BLaER1 treated with 17β-estradiol and CSF1 and Interleukin-3, amounts not matched to agents 10 nM and 100 nM (cell line): ENCODE results near the gene MMRN2.
"Not testable (repeated sequence)": the region's sequence is repeated elsewhere in the genome, so short reads cannot be mapped to it uniquely, and the experiment has no call there.

Source experiments
- H3K27ac ChIP-seq, 11 experiments: shearing (Covaris generic); formaldehyde crosslinking; 2 replicates each; pipeline ENCODE4 v1.8.1; 2022
- H3K27me3 ChIP-seq, 11 experiments: shearing (Covaris generic); formaldehyde crosslinking; 2 replicates each; pipeline ENCODE4 v1.8.1; 2022
- H3K36me3 ChIP-seq, 11 experiments: shearing (Covaris generic); formaldehyde crosslinking; 2 replicates each; pipeline ENCODE4 v1.8.1; 2022
- H3K4me1 ChIP-seq, 10 experiments: shearing (Covaris generic); formaldehyde crosslinking; 2 replicates each; pipeline ENCODE4 v1.8.1; 2022
- H3K4me2 ChIP-seq, 11 experiments: shearing (Covaris generic); formaldehyde crosslinking; 2 replicates each; pipeline ENCODE4 v1.8.1; 2022
- H3K4me3 ChIP-seq, 10 experiments: shearing (Covaris generic); formaldehyde crosslinking; 2 replicates each; pipeline ENCODE4 v1.8.1; 2022
- H3K9ac ChIP-seq, 11 experiments: shearing (Covaris generic); formaldehyde crosslinking; 2 replicates each; pipeline ENCODE4 v1.8.1; 2022
- H3K9me3 ChIP-seq, 11 experiments: shearing (Covaris generic); formaldehyde crosslinking; replicated peaks in 1 of 11; 2 replicates each; pipeline ENCODE4 v1.8.1; 2022
- H4K20me1 ChIP-seq, 11 experiments: shearing (Covaris generic); formaldehyde crosslinking; 2 replicates each; pipeline ENCODE4 v1.8.1; 2022
- Cebpa-rat ChIP-seq, 11 experiments: shearing (Covaris generic); IDR thresholded peaks; 2 replicates each; pipeline ENCODE4 v1.8.1; 2022

MMRN2 gene

DNA sequence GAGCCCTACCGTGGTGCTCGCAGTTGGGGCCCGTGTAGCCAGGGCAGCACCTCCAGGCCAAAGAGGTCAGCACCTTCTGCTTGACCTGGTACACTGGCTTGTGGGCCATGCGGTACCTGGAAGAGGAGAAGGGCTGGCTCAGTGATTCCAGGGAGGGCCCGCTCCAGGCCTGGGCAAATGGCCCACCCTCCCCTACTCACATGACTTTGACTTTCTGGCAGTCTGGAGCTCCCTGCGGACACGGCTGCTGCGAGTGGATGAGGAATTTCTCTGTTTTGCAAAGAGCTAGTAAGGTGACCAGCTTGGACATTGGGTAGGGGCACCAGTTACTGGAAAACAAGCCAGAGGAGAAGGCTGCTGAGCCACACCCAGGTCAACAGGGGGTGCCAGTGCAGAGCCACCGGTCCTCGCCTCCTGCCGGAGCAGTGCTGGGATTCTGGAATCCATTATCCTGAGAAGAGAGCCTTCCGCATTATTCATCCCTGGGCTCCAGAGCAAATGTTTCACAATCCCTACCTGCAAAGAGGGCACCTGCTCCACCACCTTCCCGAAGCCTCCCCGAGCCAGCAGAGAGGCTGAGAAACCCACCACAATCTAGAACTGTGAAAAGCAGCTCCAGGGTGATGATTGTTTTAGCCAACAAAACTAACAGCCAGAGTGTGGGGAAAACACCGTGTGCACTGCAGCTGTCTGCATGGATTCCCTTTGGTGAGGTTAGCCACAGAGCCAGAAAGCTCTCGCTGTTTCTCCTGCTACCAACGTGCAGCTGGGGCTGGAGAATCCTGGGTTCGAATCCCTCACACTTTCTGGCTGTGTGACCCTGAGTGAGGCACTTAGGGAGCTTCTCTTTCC is 11.8 kb downstream of the MMRN2 start:
- Histone ChIP-seq H3K9ac (no peak overlapping the region), H4K20me1 (no peaks in the 10 kb centered on the region), H3K4me1 (no peaks in the 10 kb centered on the region), H3K4me3 (no peak overlapping the region), H3K27me3 (no peaks in the 10 kb centered on the region), H3K4me2 (no peak overlapping the region), H3K27ac (no peak overlapping the region), H3K9me3 (peaks cover 0 to 6% (median 0%) of the 10 kb centered on the region in 11 experiments; a peak in 5 of 22 replicates), H3K36me3 (no peaks in the 10 kb centered on the region)
- TF ChIP-seq Cebpa-rat (IDR thresholded peaks at IDR 0.05): no peak

DNA sequence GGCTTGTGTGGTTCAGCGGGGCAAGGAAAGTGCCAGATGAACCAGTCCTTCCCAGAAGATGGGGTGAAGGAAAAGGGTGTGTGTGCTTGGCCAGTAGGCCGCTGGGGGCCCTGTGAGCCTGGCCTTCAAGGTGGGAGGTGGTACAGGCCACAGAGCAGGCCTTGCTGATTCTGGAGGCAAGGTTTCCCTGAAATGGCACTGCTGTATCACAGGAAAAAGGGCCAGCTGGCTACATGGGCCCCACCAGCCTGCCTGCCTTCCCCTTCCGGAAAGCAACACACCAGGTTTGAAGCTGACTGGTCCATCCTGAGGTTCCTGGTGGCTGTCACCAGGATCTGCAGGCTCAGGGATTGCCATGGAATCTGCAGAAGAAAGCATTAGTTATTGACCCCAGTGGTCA is 12.5 kb downstream of the MMRN2 start:
- Histone ChIP-seq H3K36me3 (no peaks in the 10 kb centered on the region), H3K27ac (no peak overlapping the region), H3K9ac (no peak overlapping the region), H3K27me3 (no peaks in the 10 kb centered on the region), H3K4me3 (no peak overlapping the region), H3K9me3 (peaks cover 0 to 6% (median 0%) of the 10 kb centered on the region in 11 experiments; a peak in 1 of 22 replicates), H3K4me1 (no peaks in the 10 kb centered on the region), H3K4me2 (no peak overlapping the region), H4K20me1 (no peaks in the 10 kb centered on the region)
- TF ChIP-seq Cebpa-rat (IDR thresholded peaks at IDR 0.05): no peak

DNA sequence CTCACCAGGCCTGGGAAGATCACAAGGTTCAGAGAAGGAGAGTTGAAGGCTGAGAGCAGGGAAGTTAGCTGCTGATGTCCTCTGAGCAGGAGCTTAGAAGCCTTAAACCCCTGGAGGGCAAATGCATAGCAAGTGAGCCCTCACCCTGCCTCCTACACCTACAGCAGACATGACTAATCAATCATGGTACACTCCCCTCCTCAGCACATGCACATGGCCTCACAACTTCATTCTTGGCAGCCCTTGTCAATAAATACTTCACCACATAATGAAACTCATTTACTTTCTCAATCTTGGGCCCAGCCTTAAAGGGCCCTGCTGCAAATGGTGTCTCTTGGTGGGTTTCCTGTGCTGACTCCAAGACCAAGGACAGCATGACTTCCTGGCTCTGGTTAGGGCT is 12.9 kb downstream of the MMRN2 start:
- H3K27ac ChIP-seq: no peak overlapping the region
- H3K36me3 ChIP-seq: no peaks in the 10 kb centered on the region
- H3K4me3 ChIP-seq: no peak overlapping the region
- no peak overlapping the region for H3K4me2 ChIP-seq
- H4K20me1 ChIP-seq: no peaks in the 10 kb centered on the region
- TF ChIP-seq Cebpa-rat (IDR thresholded peaks at IDR 0.05): no peak
- H3K9ac ChIP-seq: no peak overlapping the region
- H3K9me3 ChIP-seq: peaks cover 0 to 6% (median 0%) of the 10 kb centered on the region in 11 experiments; a peak in 1 of 22 replicates
- H3K4me1 ChIP-seq: no peaks in the 10 kb centered on the region
- no peaks in the 10 kb centered on the region for H3K27me3 ChIP-seq

DNA sequence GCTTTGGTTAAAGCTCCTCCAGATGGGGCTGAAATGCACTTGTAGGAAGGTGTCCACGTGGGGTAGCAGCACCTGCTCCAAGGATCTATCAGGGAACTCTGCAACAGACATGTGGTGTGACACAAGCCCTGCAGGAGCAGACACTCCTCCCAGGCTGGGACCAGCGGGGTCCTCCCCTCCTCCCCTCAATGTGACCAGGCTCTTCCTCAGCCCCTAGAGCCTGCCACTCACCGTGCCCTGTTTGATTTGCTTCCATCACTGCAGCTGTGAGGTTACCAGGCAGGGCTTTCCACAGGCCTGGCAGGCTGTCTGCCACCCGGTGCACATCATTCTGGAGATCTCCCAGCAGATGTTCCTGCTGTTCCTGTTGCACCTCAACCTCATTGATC is 13.4 kb downstream of the MMRN2 start:
- Histone ChIP-seq H3K27ac (no peak overlapping the region), H3K27me3 (no peaks in the 10 kb centered on the region), H3K9me3 (peaks cover 0 to 6% (median 0%) of the 10 kb centered on the region in 11 experiments; a peak in 1 of 22 replicates), H3K4me1 (no peaks in the 10 kb centered on the region), H3K4me3 (no peak overlapping the region), H3K4me2 (no peak overlapping the region), H3K36me3 (no peaks in the 10 kb centered on the region), H3K9ac (no peak overlapping the region), H4K20me1 (no peaks in the 10 kb centered on the region)
- TF ChIP-seq Cebpa-rat (IDR thresholded peaks at IDR 0.05): no peak

DNA sequence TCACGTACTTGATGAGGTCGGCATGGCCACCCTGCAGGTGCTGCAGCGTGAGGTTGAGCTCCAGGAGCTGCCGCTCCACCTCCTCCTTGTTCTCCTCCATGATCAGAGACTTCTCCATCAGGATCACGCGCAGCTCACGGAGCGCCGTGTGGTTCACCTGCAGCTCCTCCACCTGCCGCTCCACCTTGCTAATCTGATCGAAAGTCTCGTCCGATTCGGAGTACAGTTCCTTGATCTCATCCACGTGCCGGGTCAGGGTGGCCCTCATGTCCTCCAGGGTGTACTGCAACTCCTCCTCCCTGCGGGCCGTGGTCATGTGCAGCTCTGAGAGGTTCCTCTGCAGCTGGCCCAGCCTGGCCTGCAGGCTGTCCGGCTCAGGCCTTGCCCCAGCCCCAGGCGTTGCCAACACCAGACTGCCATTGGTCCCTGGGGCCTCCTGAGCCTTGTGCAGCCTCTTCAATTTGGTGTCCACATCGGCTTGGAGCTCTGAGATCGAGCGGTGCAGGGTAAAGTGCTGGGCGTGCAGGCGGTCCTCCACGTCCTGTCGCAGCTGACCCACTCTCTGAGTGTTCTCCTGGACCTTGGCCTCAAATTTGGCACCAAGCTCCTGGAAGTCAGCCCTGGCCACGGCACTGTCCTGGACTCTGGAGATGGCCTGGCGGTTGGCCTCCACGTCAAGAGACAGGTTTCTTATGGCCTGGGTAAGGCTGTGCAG is 13.9 kb downstream of the MMRN2 start:
- no peak overlapping the region for H3K4me2 ChIP-seq
- TF ChIP-seq Cebpa-rat (IDR thresholded peaks at IDR 0.05): no peak
- no peaks in the 10 kb centered on the region for H3K4me1 ChIP-seq
- peaks cover 0 to 6% (median 0%) of the 10 kb centered on the region in 11 experiments; a peak in 1 of 22 replicates for H3K9me3 ChIP-seq
- H3K4me3 ChIP-seq: no peak overlapping the region
- no peak overlapping the region for H3K27ac ChIP-seq
- no peak overlapping the region for H3K9ac ChIP-seq
- no peaks in the 10 kb centered on the region for H4K20me1 ChIP-seq
- H3K27me3 ChIP-seq: no peaks in the 10 kb centered on the region
- H3K36me3 ChIP-seq: no peaks in the 10 kb centered on the region

DNA sequence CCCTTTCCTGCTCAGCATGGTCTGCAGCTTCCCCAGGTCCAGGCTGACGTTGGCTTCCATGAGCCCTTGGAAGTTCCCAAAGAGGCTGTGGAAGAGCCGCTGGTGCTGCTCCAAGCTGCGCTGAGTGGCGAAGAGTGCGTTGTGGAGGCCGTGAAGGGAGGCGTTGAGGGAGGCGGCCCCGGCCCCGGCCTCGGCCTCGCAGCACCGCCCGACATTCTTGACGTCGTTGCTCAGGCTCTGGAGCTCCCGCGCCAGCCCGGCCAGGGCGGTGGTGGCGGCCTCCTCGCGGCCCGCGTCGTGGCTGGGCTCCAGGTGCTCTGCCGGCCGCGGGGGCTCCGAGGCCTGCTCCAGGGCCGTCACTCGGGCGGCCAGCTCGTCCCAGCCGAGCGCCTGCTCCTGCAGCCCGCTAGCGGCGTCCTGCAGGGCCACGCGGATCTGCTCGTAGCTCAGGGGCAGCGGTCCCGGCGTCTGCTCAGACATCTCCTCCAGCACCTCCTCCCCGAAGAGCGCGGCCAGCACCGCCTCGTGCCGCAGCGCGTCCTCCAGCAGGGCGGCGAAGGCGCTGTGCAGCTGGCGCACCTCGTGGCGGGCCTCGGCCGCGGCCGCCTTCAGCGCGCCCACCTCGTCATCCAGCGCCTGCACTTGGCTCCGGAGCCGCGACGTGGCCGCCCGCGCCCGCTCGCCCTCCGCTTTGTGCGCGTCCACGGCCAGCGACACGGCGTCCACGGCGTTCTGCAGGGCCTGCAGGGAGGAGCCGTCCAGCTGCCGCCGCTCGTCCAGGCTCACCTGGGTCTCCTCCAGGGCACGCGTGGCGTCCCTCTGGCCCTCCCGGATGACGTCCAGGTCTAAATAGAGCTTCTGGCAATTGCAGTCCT is 14.7 kb downstream of the MMRN2 start:
- Histone ChIP-seq H3K4me1 (no peaks in the 10 kb centered on the region), H3K9ac (no peak overlapping the region), H3K4me2 (no peak overlapping the region), H3K36me3 (no peaks in the 10 kb centered on the region), H4K20me1 (no peaks in the 10 kb centered on the region), H3K27me3 (no peaks in the 10 kb centered on the region), H3K9me3 (peaks cover 0 to 6% (median 0%) of the 10 kb centered on the region in 11 experiments; a peak in 1 of 22 replicates), H3K27ac (no peak overlapping the region), H3K4me3 (no peak overlapping the region)
- no peak for TF ChIP-seq Cebpa-rat (IDR thresholded peaks at IDR 0.05)

DNA sequence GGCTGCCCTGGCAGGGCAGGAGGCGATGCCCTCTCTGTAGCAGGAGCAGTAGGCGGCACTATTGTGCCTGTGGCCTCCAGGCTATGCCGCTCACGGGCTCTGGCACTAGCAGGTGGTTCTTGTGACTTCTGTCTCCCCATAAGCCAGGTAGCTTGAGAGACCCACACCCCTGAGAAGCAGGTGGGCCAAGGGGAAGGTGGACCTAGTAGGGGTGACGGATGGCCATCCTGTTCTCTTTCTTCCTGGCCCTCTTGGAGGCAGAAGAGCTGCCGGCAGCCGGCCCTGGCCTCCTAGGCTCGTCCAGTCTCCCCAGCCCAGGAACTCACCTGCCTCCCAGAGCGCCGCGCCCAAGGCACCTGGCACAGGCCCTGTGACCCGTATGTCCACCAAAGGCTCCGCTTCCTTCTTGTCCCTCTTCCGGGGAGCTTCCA is 15.4 kb downstream of the MMRN2 start:
- TF ChIP-seq Cebpa-rat (IDR thresholded peaks at IDR 0.05): no peak
- H3K4me1 ChIP-seq: no peaks in the 10 kb centered on the region
- H3K4me2 ChIP-seq: no peak overlapping the region
- H3K4me3 ChIP-seq: no peak overlapping the region
- no peaks in the 10 kb centered on the region for H4K20me1 ChIP-seq
- H3K27ac ChIP-seq: no peak overlapping the region
- no peak overlapping the region for H3K9ac ChIP-seq
- H3K9me3 ChIP-seq: peaks cover 0 to 6% (median 0%) of the 10 kb centered on the region in 11 experiments; a peak in 1 of 22 replicates
- H3K27me3 ChIP-seq: no peaks in the 10 kb centered on the region
- no peaks in the 10 kb centered on the region for H3K36me3 ChIP-seq

DNA sequence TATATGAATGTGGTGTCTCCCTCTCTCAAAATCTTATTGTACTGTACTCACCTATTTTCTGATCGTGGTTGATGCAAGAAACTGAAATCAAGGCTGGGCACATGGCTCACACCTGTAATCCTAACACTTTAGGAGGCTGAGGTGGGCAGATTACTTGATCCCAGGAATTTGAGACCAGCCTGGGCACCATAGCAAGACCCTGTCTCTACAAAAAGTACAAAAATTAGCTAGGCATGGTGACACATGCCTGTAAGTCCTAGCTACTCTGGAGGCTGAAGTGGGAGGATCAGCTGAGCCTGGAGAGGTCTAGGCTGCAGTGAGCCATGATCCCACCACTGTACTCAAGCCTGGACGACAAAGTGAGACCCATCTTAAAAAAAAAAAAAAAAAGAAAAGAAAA is 16.0 kb downstream of the MMRN2 start:
- Histone ChIP-seq H3K4me1 (0 out of 20 replicates have a peak, but pooled peaks cover 0 to under 1% (median 0%) of the 10 kb centered on the region in 10 experiments), H3K9ac (no peak overlapping the region), H3K27ac (no peak overlapping the region), H3K4me2 (no peak overlapping the region), H3K36me3 (no peaks in the 10 kb centered on the region), H3K4me3 (no peak overlapping the region), H3K9me3 (peaks cover 0 to 6% (median 0%) of the 10 kb centered on the region in 11 experiments; a peak in 1 of 22 replicates), H3K27me3 (no peaks in the 10 kb centered on the region), H4K20me1 (no peaks in the 10 kb centered on the region)
- TF ChIP-seq Cebpa-rat (IDR thresholded peaks at IDR 0.05): no peak

DNA sequence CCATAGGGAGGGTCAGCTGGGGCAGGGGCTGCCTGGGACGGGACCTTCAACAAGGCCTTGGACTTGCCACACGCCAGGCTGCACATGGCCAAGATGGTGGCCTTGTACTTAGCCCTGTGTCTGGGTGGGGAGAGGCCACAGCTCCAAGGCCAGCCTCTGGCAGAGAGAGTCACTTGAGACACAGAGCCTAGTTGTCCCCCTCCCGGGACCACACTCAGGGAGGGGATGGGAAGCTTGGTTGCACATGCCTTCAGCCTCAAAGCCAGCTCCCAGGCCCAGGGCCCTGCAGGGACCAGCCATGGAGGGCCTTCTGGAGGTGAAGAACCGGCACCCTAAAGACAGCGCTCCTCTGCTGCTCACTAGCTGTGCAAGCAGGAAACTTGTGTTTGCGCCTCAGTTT is 16.7 kb downstream of the MMRN2 start:
- peaks cover 0 to 6% (median 0%) of the 10 kb centered on the region in 11 experiments; a peak in 1 of 22 replicates for H3K9me3 ChIP-seq
- H4K20me1 ChIP-seq: no peaks in the 10 kb centered on the region
- TF ChIP-seq Cebpa-rat (IDR thresholded peaks at IDR 0.05): no peak
- no peak overlapping the region for H3K27ac ChIP-seq
- H3K36me3 ChIP-seq: no peaks in the 10 kb centered on the region
- no peak overlapping the region for H3K4me2 ChIP-seq
- no peak overlapping the region for H3K4me3 ChIP-seq
- no peak overlapping the region for H3K9ac ChIP-seq
- H3K27me3 ChIP-seq: no peaks in the 10 kb centered on the region
- H3K4me1 ChIP-seq: 0 out of 20 replicates have a peak, but pooled peaks cover 0 to 3% (median 0%) of the 10 kb centered on the region in 10 experiments

DNA sequence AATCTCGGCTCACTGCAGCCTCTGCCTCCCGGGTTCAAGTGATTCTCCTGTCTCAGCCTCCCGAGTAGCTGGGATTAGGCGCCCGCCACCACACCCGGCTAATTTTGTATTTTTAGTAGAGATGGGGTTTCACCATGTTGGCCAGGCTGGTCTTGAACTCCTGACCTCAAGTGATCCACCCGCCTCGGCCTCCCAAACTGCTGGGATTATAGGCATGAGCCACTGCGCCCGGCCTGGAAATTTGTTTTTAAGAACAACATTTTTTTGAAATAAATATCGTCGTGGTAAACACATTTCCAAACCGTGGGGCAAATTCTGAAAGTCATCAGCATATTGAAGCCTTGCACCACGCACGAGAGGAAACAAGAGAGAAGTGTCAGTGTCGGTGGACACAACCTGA is 17.3 kb downstream of the MMRN2 start:
- H3K9me3 ChIP-seq, H3K9ac ChIP-seq, H3K27ac ChIP-seq, H3K4me1 ChIP-seq, H3K27me3 ChIP-seq, H3K36me3 ChIP-seq, H4K20me1 ChIP-seq, H3K4me3 ChIP-seq, H3K4me2 ChIP-seq: not testable (repeated sequence)
